Measurements from ENCODE around the gene HBB.

Gene HBB

GRCh38 chr11:5224538-5225479, 2.1 kb downstream of the HBB start:
- DNase-seq = no peak

GRCh38 chr11:5223686-5224085, 3.2 kb downstream of the HBB start:
- DNase-seq = no peak

- DNase-seq = no peak
These were observed 3.7 kb downstream of the HBB start for GRCh38 chr11:5223146-5223545.

GRCh38 chr11:5210376-5210885, 16.4 kb downstream of the HBB start:
- no peak for DNase-seq

GRCh38 chr11:5204787-5205186, 22.1 kb downstream of the HBB start:
- DNase-seq = no peak

- no peak for DNase-seq
These were observed 23.5 kb downstream of the HBB start for GRCh38 chr11:5203366-5203765.

- DNase-seq = no peak
These were observed 26.3 kb downstream of the HBB start, which contains the start of gene OR51V1 for GRCh38 chr11:5200582-5200981. TSS of gene OR51V1 (minus strand) at chr11:5200682. CDS start at chr11:5200682, 0 bp downstream.

- DNase-seq = no peak
These were observed 28.6 kb downstream of the HBB start for GRCh38 chr11:5198285-5198684.

GRCh38 chr11:5197536-5197935, 29.3 kb downstream of the HBB start:
- DNase-seq = no peak

- DNase-seq = no peak
These were observed 30.1 kb downstream of the HBB start for GRCh38 chr11:5196731-5197130.

GRCh38 chr11:5196067-5196466, 30.8 kb downstream of the HBB start:
- DNase-seq = no peak

- no peak for DNase-seq
These were observed 34.1 kb downstream of the HBB start for GRCh38 chr11:5192738-5193137.

- no peak for DNase-seq
These were observed 38.7 kb downstream of the HBB start for GRCh38 chr11:5188201-5188600.

- no peak for DNase-seq
These were observed 48.6 kb downstream of the HBB start for GRCh38 chr11:5178046-5178837.

Data from CD4-positive, alpha-beta T cell treated with Interferon gamma for 1 hour (primary cell).